ENCODE data around the gene MTG2. TPM values are rescaled to one million over a fixed set of nuclear protein-coding genes. Genes with fewer than 3 reads are reported as not detected.

MTG2 gene
- total and polyA plus RNA-seq, 2 of the 13 experiments (the other 11 are each of a cell fraction or from before 2014, with no cell fraction given): 20.4 to 37.8 TPM

DNA sequence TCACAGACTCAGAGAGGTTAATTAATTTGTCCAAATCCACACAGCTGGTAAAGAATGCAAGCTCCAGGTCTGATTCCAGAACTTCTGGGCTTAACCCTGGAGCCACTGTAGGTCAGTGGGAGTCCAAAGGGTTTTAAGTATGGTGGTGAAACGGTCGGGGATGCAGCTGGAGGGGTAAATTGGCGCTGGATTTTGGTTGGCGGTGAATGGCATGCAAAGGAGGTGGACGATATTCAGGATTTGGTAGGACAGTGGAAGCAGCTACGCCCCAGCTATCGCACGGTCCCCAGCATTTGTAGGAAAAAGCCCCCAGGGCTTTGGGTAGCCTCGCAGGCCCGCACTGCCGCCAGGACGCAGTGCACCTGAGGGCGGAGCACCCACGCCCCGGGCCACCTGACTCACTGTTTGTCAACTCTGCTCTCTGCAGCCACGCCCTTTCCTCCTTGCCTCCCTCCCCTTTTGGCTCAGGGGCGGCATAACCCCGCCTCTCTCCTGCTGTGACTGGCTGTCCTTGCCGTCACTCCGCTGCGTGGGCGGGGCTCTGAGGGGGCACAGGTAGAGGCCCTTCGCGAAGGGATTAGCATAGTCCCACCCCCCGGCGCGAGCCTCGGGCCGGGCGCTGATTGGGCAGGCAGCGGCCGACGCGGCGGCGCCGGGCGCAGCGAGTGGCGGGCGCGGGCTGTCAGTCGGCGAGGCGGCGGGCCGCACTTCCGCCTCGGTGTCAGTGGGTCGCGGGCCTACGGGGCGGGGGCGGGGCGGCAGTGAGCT is 55.2 kb downstream of the MTG2 start, which contains the start of gene OSBPL2 (continued):
- no peak for TF ChIP-seq ZSCAN29 (CRISPR knock-in tag; conservative IDR thresholded peaks at IDR 0.05)
- TF ChIP-seq PHF20 (CRISPR knock-in tag; IDR thresholded peaks at IDR 0.05): peak; percentile 10; the same call in 1 of the 2 replicates
- no peak for TF ChIP-seq SOX6 (IDR thresholded peaks at IDR 0.05)
- peak; percentile 32 for TF ChIP-seq SOX6 (CRISPR knock-in tag; IDR thresholded peaks at IDR 0.05)
- peak; percentile 40 for TF ChIP-seq U2AF1 (optimal IDR thresholded peaks at IDR 0.05; ENCODE audit: low read depth, low read length)
- no peak for TF ChIP-seq ZNF780A (CRISPR knock-in tag; IDR thresholded peaks at IDR 0.05)
- TF ChIP-seq ZFP37 (CRISPR knock-in tag; IDR thresholded peaks at IDR 0.05; ENCODE audit: borderline replicate concordance): no peak
- peak; percentile 90 for TF ChIP-seq MNT (IDR thresholded peaks at IDR 0.05)
- TF ChIP-seq ZNF160 (CRISPR knock-in tag; IDR thresholded peaks at IDR 0.05): 0 out of 2 replicates have a peak, but pooled peaks have one; percentile 59
- peak; percentile 61 for TF ChIP-seq MEIS1 (CRISPR knock-in tag; IDR thresholded peaks at IDR 0.05; ENCODE audit: borderline replicate concordance)
- TF ChIP-seq, protein P1, sequence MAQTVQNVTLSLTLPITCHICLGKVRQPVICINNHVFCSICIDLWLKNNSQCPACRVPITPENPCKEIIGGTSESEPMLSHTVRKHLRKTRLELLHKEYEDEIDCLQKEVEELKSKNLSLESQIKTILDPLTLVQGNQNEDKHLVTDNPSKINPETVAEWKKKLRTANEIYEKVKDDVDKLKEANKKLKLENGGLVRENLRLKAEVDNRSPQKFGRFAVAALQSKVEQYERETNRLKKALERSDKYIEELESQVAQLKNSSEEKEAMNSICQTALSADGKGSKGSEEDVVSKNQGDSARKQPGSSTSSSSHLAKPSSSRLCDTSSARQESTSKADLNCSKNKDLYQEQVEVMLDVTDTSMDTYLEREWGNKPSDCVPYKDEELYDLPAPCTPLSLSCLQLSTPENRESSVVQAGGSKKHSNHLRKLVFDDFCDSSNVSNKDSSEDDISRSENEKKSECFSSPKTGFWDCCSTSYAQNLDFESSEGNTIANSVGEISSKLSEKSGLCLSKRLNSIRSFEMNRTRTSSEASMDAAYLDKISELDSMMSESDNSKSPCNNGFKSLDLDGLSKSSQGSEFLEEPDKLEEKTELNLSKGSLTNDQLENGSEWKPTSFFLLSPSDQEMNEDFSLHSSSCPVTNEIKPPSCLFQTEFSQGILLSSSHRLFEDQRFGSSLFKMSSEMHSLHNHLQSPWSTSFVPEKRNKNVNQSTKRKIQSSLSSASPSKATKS (CRISPR knock-in tag; IDR thresholded peaks at IDR 0.05): no peak
- TF ChIP-seq ADNP (CRISPR knock-in tag; IDR thresholded peaks at IDR 0.05): no peak
- TF ChIP-seq ZFYVE20 (CRISPR knock-in tag; IDR thresholded peaks at IDR 0.05; ENCODE audit: borderline replicate concordance, low read depth): no peak
- peak; percentile 45 for TF ChIP-seq PAXIP1 (CRISPR knock-in tag; conservative IDR thresholded peaks at IDR 0.05)
- TF ChIP-seq ZSCAN5A (CRISPR knock-in tag; IDR thresholded peaks at IDR 0.05; ENCODE audit: borderline replicate concordance): no peak
- TF ChIP-seq, protein P2, sequence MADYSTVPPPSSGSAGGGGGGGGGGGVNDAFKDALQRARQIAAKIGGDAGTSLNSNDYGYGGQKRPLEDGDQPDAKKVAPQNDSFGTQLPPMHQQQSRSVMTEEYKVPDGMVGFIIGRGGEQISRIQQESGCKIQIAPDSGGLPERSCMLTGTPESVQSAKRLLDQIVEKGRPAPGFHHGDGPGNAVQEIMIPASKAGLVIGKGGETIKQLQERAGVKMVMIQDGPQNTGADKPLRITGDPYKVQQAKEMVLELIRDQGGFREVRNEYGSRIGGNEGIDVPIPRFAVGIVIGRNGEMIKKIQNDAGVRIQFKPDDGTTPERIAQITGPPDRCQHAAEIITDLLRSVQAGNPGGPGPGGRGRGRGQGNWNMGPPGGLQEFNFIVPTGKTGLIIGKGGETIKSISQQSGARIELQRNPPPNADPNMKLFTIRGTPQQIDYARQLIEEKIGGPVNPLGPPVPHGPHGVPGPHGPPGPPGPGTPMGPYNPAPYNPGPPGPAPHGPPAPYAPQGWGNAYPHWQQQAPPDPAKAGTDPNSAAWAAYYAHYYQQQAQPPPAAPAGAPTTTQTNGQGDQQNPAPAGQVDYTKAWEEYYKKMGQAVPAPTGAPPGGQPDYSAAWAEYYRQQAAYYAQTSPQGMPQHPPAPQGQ (CRISPR knock-in tag; IDR thresholded peaks at IDR 0.05; ENCODE audit: borderline replicate concordance): no peak
- TF ChIP-seq RCOR2 (CRISPR knock-in tag; IDR thresholded peaks at IDR 0.05): no peak; the same call in 1 of the 2 replicates

All from HepG2 (cell line).